Activated T-cell treated with anti-CD3 and anti-CD28 coated beads, Interleukin-2, amount 50 U/mL, for 24 hours (primary cell): ENCODE data around the gene CENPU.
A peak's percentile ranks its signal among the peaks of the same experiment; 100 is the strongest.

Source experiments
- DNase-seq: peaks from one replicate; pipeline ENCODE4 v3.0.0-alpha.2; 2020
- H3K27ac Mint-ChIP-seq: 2 replicates; pipeline ENCODE4 v1.8.0; 2020; ENCODE audit warnings: mild to moderate bottlenecking, mixed read lengths
- H3K27me3 Mint-ChIP-seq: 2 replicates; pipeline ENCODE4 v1.8.0; 2020; ENCODE audit warnings: mixed read lengths
- H3K36me3 Mint-ChIP-seq: 2 replicates; pipeline ENCODE4 v1.8.0; 2020; ENCODE audit warnings: low read depth, mixed read lengths
- H3K4me1 Mint-ChIP-seq: 2 replicates; pipeline ENCODE4 v1.8.0; 2020; ENCODE audit warnings: low read depth, mixed read lengths
- H3K4me3 Mint-ChIP-seq: 2 replicates; pipeline ENCODE4 v1.8.0; 2020; ENCODE audit warnings: mild to moderate bottlenecking, moderate library complexity, mixed read lengths
- H3K9me3 Mint-ChIP-seq: 2 replicates; pipeline ENCODE4 v1.8.0; 2020; ENCODE audit warnings: mixed read lengths

Gene CENPU

GRCh38 chr4:184763150-184763780, 29.4 kb upstream of the CENPU start:
- H3K4me3 Mint-ChIP-seq = no peak overlapping the region
- peaks cover 94% of the 10 kb centered on the region for H3K36me3 Mint-ChIP-seq
- no peak for DNase-seq
- H3K4me1 Mint-ChIP-seq = peaks cover 23% of the 10 kb centered on the region
- H3K27ac Mint-ChIP-seq = peak overlapping the region; percentile 7
- no peaks in the 10 kb centered on the region for H3K9me3 Mint-ChIP-seq
- H3K27me3 Mint-ChIP-seq = no peaks in the 10 kb centered on the region

- H3K27ac Mint-ChIP-seq = peak overlapping the region; percentile 91
- peaks cover 91% of the 10 kb centered on the region for H3K36me3 Mint-ChIP-seq
- H3K9me3 Mint-ChIP-seq = no peaks in the 10 kb centered on the region
- peak overlapping the region; percentile 41 for H3K4me3 Mint-ChIP-seq
- peaks cover 23% of the 10 kb centered on the region for H3K4me1 Mint-ChIP-seq
- peak; percentile 59 for DNase-seq
- H3K27me3 Mint-ChIP-seq = no peaks in the 10 kb centered on the region
Observed at GRCh38 chr4:184762100-184762499, 28.2 kb upstream of the CENPU start.

- no peak overlapping the region for H3K27ac Mint-ChIP-seq
- no peak overlapping the region for H3K4me3 Mint-ChIP-seq
- H3K36me3 Mint-ChIP-seq = peaks cover 93% of the 10 kb centered on the region
- peaks cover 23% of the 10 kb centered on the region for H3K4me1 Mint-ChIP-seq
- no peaks in the 10 kb centered on the region for H3K9me3 Mint-ChIP-seq
- no peak for DNase-seq
- no peaks in the 10 kb centered on the region for H3K27me3 Mint-ChIP-seq
Observed at GRCh38 chr4:184760681-184761080, 26.8 kb upstream of the CENPU start.

- Mint-ChIP-seq H3K27ac (no peak overlapping the region), H3K9me3 (no peaks in the 10 kb centered on the region), H3K4me1 (peaks cover 15% of the 10 kb centered on the region), H3K27me3 (no peaks in the 10 kb centered on the region), H3K36me3 (peaks cover 89% of the 10 kb centered on the region), H3K4me3 (no peak overlapping the region)
- no peak for DNase-seq
Observed at GRCh38 chr4:184757810-184758209, 23.9 kb upstream of the CENPU start.

- DNase-seq = no peak
- no peak overlapping the region for H3K27ac Mint-ChIP-seq
- peaks cover 77% of the 10 kb centered on the region for H3K36me3 Mint-ChIP-seq
- H3K9me3 Mint-ChIP-seq = no peaks in the 10 kb centered on the region
- H3K4me1 Mint-ChIP-seq = peaks cover under 1% of the 10 kb centered on the region
- no peak overlapping the region for H3K4me3 Mint-ChIP-seq
- no peaks in the 10 kb centered on the region for H3K27me3 Mint-ChIP-seq
Observed at GRCh38 chr4:184756399-184756798, 22.5 kb upstream of the CENPU start.

GRCh38 chr4:184755278-184755677, 21.4 kb upstream of the CENPU start:
- no peak for DNase-seq
- Mint-ChIP-seq H3K9me3 (no peaks in the 10 kb centered on the region), H3K4me3 (no peak overlapping the region), H3K36me3 (peaks cover 66% of the 10 kb centered on the region), H3K4me1 (no peaks in the 10 kb centered on the region), H3K27me3 (no peaks in the 10 kb centered on the region), H3K27ac (no peak overlapping the region)

GRCh38 chr4:184752496-184753275, 18.8 kb upstream of the CENPU start:
- no peak for DNase-seq
- Mint-ChIP-seq H3K36me3 (peaks cover 47% of the 10 kb centered on the region), H3K4me1 (no peaks in the 10 kb centered on the region), H3K4me3 (no peak overlapping the region), H3K27ac (no peak overlapping the region), H3K27me3 (no peaks in the 10 kb centered on the region), H3K9me3 (no peaks in the 10 kb centered on the region)

- DNase-seq = no peak
- H3K9me3 Mint-ChIP-seq = no peaks in the 10 kb centered on the region
- peaks cover 4% of the 10 kb centered on the region for H3K4me1 Mint-ChIP-seq
- no peaks in the 10 kb centered on the region for H3K27me3 Mint-ChIP-seq
- peaks cover 36% of the 10 kb centered on the region for H3K36me3 Mint-ChIP-seq
- H3K4me3 Mint-ChIP-seq = no peak overlapping the region
- no peak overlapping the region for H3K27ac Mint-ChIP-seq
Observed at GRCh38 chr4:184751585-184751956, 17.7 kb upstream of the CENPU start.

- DNase-seq = no peak
- Mint-ChIP-seq H3K36me3 (peaks cover 31% of the 10 kb centered on the region), H3K4me1 (peaks cover 9% of the 10 kb centered on the region), H3K9me3 (no peaks in the 10 kb centered on the region), H3K27me3 (no peaks in the 10 kb centered on the region), H3K27ac (no peak overlapping the region), H3K4me3 (no peak overlapping the region)
Observed at GRCh38 chr4:184750926-184751584, 17.2 kb upstream of the CENPU start.

- Mint-ChIP-seq H3K27ac (no peak overlapping the region), H3K4me3 (no peak overlapping the region), H3K9me3 (no peaks in the 10 kb centered on the region), H3K36me3 (peaks cover 7% of the 10 kb centered on the region), H3K27me3 (no peaks in the 10 kb centered on the region), H3K4me1 (peaks cover 14% of the 10 kb centered on the region)
- DNase-seq = no peak
Observed at GRCh38 chr4:184748251-184748652, 14.4 kb upstream of the CENPU start.

GRCh38 chr4:184747034-184747830, 13.3 kb upstream of the CENPU start:
- H3K4me1 Mint-ChIP-seq = peaks cover 14% of the 10 kb centered on the region
- no peak overlapping the region for H3K4me3 Mint-ChIP-seq
- no peaks in the 10 kb centered on the region for H3K9me3 Mint-ChIP-seq
- no peaks in the 10 kb centered on the region for H3K27me3 Mint-ChIP-seq
- no peak for DNase-seq
- H3K36me3 Mint-ChIP-seq = no peaks in the 10 kb centered on the region
- no peak overlapping the region for H3K27ac Mint-ChIP-seq

GRCh38 chr4:184745831-184746795, 12.2 kb upstream of the CENPU start:
- peaks cover 14% of the 10 kb centered on the region for H3K4me1 Mint-ChIP-seq
- H3K9me3 Mint-ChIP-seq = no peaks in the 10 kb centered on the region
- no peaks in the 10 kb centered on the region for H3K27me3 Mint-ChIP-seq
- DNase-seq = peak; percentile 66
- H3K36me3 Mint-ChIP-seq = no peaks in the 10 kb centered on the region
- no peak overlapping the region for H3K4me3 Mint-ChIP-seq
- no peak overlapping the region for H3K27ac Mint-ChIP-seq

GRCh38 chr4:184744236-184744635, 10.3 kb upstream of the CENPU start:
- Mint-ChIP-seq H3K4me1 (peaks cover 25% of the 10 kb centered on the region), H3K4me3 (no peak overlapping the region), H3K27ac (no peak overlapping the region), H3K36me3 (no peaks in the 10 kb centered on the region), H3K9me3 (no peaks in the 10 kb centered on the region), H3K27me3 (no peaks in the 10 kb centered on the region)
- DNase-seq = no peak
